Ovary (tissue), 9 donors: ENCODE measurements around the gene PUDP. TPM values are rescaled to one million over a fixed set of nuclear protein-coding genes. Genes with fewer than 3 reads are reported as not detected.

Experiments
- DNase-seq, 5 donors: peaks; one replicate each; pipeline ENCODE4 v3.0.0-alpha.2; 2019 to 2020
- H3K27ac ChIP-seq, 2 donors: fragments of 200-600 bp; one replicate each; pipeline versions ENCODE4 v1.5.1 to v1.8.0; 2019 to 2022
- H3K27me3 ChIP-seq: fragments of 200-600 bp; one replicate; pipeline ENCODE4 v1.8.0; 2022
- H3K36me3 ChIP-seq: fragments of 200-600 bp; sonication (generic); one replicate; pipeline ENCODE4 v1.5.1; 2019
- H3K4me1 ChIP-seq: one replicate; pipeline ENCODE4 v1.8.1; 2013; ENCODE audit warnings: mild to moderate bottlenecking, moderate library complexity; ENCODE audit not compliant: insufficient read depth
- H3K4me3 ChIP-seq: fragments of 200-600 bp; sonication (generic); one replicate; pipeline ENCODE4 v1.5.1; 2017
- H3K9me3 ChIP-seq, 2 donors: fragments of 200-600 bp in 1 of 2; sonication (generic) in 1 of 2; one replicate each; pipeline versions ENCODE4 v1.5.1 to v1.8.1; 2013 to 2019; ENCODE audit warnings: mild to moderate bottlenecking in 1 of 2, moderate library complexity in 1 of 2
- EP300 ChIP-seq: sonication (generic); formaldehyde crosslinking; IDR thresholded peaks from one replicate; pipeline ENCODE4 v1.6.1; 2017; ENCODE audit warnings: antibody characterized with exemption
- POLR2A ChIP-seq: fragments of 450-650 bp; IDR thresholded peaks from one replicate; pipeline ENCODE4 v1.6.1; 2017; ENCODE audit warnings: antibody characterized with exemption, mild to moderate bottlenecking, moderate library complexity
- WGBS, 3 donors: extraction: QIAGEN DNeasy Blood & Tissue Kit in 1 of 3; methylation state at CpG; one replicate each; pipeline versions ENCODE4 v1.1.5 to v1.1.7; 2013 to 2017; 5-methylcytosine and 5-hydroxymethylcytosine counted together
- intact Hi-C, 4 donors: fragments of 100-400 bp; cut with DNase I; formaldehyde crosslinking; loops; one replicate each; pipeline versions ENCODE4 v1.11.0 to v1.15.1; 2022 to 2023
- polyA plus RNA-seq, 2 donors: library from polyadenylated mRNA; stranded (reverse); fragments of 200-250 nt in 1 of 2; fragments of 350-450 nt in 1 of 2; fragmentation: Illumina TruSeq in 1 of 2; extraction: RNeasy Lipid Tissue Mini Kit (QIAGEN cat#74804) in 1 of 2; gene quantifications; one replicate each; pipeline ENCODE4 v1.2.3, GENCODE V29; 2013 to 2014
- total RNA-seq, 7 donors: library from RNA; depleted of rRNA in 2 of 7; stranded (reverse); fragments of >200 nt in 2 of 7; fragmentation: NEBNext Ultra II Directional in 3 of 7; extraction: Animal tissue kit (Norgen Biotek cat#: 25700) in 3 of 7; gene quantifications; one replicate each; pipeline versions ENCODE4 v1.1.0 to v1.2.4, GENCODE V29; 2016 to 2023
- TF ChIP-seq, protein P1 (sequence below), 3 donors: fragments of 450-650 bp in 2 of 3; fragments of 200-600 bp in 1 of 3; IDR thresholded peaks; one replicate each; pipeline versions ENCODE4 v1.5.1 to v1.8.0; 2016 to 2022; ENCODE audit warnings: antibody characterized with exemption in 3 of 3, mild to moderate bottlenecking in 1 of 3
- donor health status: DM: no; HTN: no; CAD: no; lungs with moderate emphysema.
- donor health status: DM: no; HTN: no; CAD: no.
- donor health status: Bipolar disorder and iron deficiency.
- donor health status: DM: yes; HTN: yes; CAD: no.
- donor health status: DM: no; HTN: no; CAD: no.
- donor health status: DM: yes; HTN: yes; CAD: no.

PUDP gene
- total and polyA plus RNA-seq, 9 donors = 7.0 to 17.9 (median 14.8) TPM

GRCh38 chrX:7068939-7069367, 79.0 kb downstream of the PUDP start:
- TF ChIP-seq EP300 (no peak), POLR2A (no peak)
- H3K4me3 ChIP-seq = no peak overlapping the region
- WGBS, 3 donors = 75 to 83% (median 81%) methylated on average over 10 of the region's 10 CpGs
- H3K36me3 ChIP-seq = no peaks in the 10 kb centered on the region
- H3K27me3 ChIP-seq = no peaks in the 10 kb centered on the region
- H3K4me1 ChIP-seq = no peaks in the 10 kb centered on the region
- H3K9me3 ChIP-seq = no peaks in the 10 kb centered on the region
- no peak overlapping the region for H3K27ac ChIP-seq
- intact Hi-C loops = no loop called here
- no peak for DNase-seq

GRCh38 chrX:7067256-7067655, 80.7 kb downstream of the PUDP start:
- Histone ChIP-seq H3K4me3 (no peak overlapping the region), H3K36me3 (no peaks in the 10 kb centered on the region), H3K27me3 (no peaks in the 10 kb centered on the region), H3K27ac (no peak overlapping the region), H3K4me1 (no peaks in the 10 kb centered on the region), H3K9me3 (no peaks in the 10 kb centered on the region)
- 95 to 97% (median 96%) methylated on average over 7 of the region's 7 CpGs for WGBS, 3 donors
- intact Hi-C loops = no loop called here
- TF ChIP-seq EP300 (no peak), POLR2A (no peak)
- TF ChIP-seq, protein P1, sequence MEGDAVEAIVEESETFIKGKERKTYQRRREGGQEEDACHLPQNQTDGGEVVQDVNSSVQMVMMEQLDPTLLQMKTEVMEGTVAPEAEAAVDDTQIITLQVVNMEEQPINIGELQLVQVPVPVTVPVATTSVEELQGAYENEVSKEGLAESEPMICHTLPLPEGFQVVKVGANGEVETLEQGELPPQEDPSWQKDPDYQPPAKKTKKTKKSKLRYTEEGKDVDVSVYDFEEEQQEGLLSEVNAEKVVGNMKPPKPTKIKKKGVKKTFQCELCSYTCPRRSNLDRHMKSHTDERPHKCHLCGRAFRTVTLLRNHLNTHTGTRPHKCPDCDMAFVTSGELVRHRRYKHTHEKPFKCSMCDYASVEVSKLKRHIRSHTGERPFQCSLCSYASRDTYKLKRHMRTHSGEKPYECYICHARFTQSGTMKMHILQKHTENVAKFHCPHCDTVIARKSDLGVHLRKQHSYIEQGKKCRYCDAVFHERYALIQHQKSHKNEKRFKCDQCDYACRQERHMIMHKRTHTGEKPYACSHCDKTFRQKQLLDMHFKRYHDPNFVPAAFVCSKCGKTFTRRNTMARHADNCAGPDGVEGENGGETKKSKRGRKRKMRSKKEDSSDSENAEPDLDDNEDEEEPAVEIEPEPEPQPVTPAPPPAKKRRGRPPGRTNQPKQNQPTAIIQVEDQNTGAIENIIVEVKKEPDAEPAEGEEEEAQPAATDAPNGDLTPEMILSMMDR (IDR thresholded peaks at IDR 0.05) = no peak
- no peak for DNase-seq

GRCh38 chrX:7065473-7065872, 82.5 kb downstream of the PUDP start:
- no peaks in the 10 kb centered on the region for H3K27me3 ChIP-seq
- 96 to 97% (median 96%) methylated on average over 8 of the region's 8 CpGs for WGBS, 3 donors
- intact Hi-C loops = no loop called here

DNA sequence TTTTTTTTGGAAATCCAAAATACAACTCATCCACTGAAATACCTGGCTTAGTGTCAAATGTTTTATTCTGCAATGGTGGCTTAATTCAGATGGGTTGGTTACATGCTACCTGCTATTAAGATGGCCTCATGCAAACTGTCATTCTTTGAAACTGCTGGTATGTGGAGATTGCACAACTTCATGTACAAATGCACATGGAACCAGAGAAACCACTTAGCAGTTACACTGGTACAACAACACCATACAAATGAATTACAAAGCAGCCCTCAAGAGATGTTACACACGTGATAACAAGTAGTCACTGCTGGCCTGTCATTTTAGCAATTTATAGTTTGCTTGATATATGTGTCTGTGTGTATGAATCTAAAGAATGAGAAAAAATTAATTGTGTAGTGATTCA, 85.0 kb downstream of the PUDP start:
- no peak for DNase-seq
- Histone ChIP-seq H3K9me3 (no peaks in the 10 kb centered on the region), H3K27me3 (no peaks in the 10 kb centered on the region), H3K36me3 (no peaks in the 10 kb centered on the region), H3K4me1 (no peaks in the 10 kb centered on the region), H3K4me3 (no peak overlapping the region), H3K27ac (no peak overlapping the region)
- intact Hi-C loops = no loop called here
- WGBS, 3 donors = 88 to 95% (median 91%) methylated on average over 1 of the region's 1 CpG
- no peak for TF ChIP-seq EP300
- no peak for TF ChIP-seq POLR2A
- TF ChIP-seq, protein P1 (IDR thresholded peaks at IDR 0.05) = no peak

More at GRCh38 chrX:7065473-7065872, 82.5 kb downstream of the PUDP start:
- H3K4me3 ChIP-seq = no peak overlapping the region
- TF ChIP-seq, protein P1 (IDR thresholded peaks at IDR 0.05) = no peak
- H3K9me3 ChIP-seq = no peaks in the 10 kb centered on the region
- H3K4me1 ChIP-seq = no peaks in the 10 kb centered on the region
- no peak for DNase-seq
- no peaks in the 10 kb centered on the region for H3K36me3 ChIP-seq
- H3K27ac ChIP-seq = no peak overlapping the region

DNA sequence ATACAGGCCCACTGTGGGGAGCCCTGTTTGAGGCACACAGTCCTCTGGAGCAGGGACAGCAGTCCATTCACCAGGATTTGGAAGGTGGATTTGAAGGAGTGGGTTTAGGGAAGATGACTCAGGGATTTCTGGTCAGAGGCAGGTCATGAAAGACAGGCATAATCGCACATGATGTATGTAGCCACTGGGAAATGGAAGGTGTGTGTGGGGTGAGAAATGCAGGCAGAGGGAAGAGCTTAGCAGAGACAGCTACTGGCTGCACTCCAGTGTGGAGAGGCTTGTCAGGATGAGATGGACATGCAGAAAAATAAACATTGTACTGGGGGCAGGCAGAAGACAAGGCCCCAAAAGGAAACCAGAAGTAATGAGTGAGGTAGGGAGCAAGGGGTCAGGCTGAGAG, 85.7 kb downstream of the PUDP start:
- Histone ChIP-seq H3K27ac (no peak overlapping the region), H3K36me3 (no peaks in the 10 kb centered on the region), H3K4me1 (no peaks in the 10 kb centered on the region), H3K27me3 (no peaks in the 10 kb centered on the region), H3K4me3 (no peak overlapping the region), H3K9me3 (no peaks in the 10 kb centered on the region)
- intact Hi-C loops = no loop called here
- WGBS, 3 donors = 65 to 72% (median 69%) methylated on average over 1 of the region's 1 CpG
- no peak for TF ChIP-seq EP300
- TF ChIP-seq POLR2A = no peak
- TF ChIP-seq, protein P1 (IDR thresholded peaks at IDR 0.05) = no peak
- no peak for DNase-seq
